WERI-Rb-1 (cell line): ENCODE results near the gene PKN1.
"Not testable (repeated sequence)": the region's sequence is repeated elsewhere in the genome, so short reads cannot be mapped to it uniquely, and the experiment has no call there.

Source experiments
- DNase-seq: peaks from one replicate; pipeline ENCODE4 v3.0.0-alpha.2; 2020
- H3K27ac ChIP-seq: fragments of 250-450 bp; sonication (Bioruptor Pico); 2 replicates; pipeline ENCODE4 v1.5.1; 2020; ENCODE audit warnings: mild to moderate bottlenecking, moderate library complexity
- H3K27me3 ChIP-seq: fragments of 250-450 bp; sonication (Bioruptor Pico); 2 replicates; pipeline ENCODE4 v1.5.1; 2021; ENCODE audit warnings: mild to moderate bottlenecking, low read depth, moderate library complexity; ENCODE audit not compliant: insufficient read depth, severe bottlenecking
- H3K36me3 ChIP-seq: fragments of 250-450 bp; sonication (Bioruptor Pico); 2 replicates; pipeline ENCODE4 v1.5.1; 2020; ENCODE audit warnings: mild to moderate bottlenecking, moderate library complexity
- H3K4me3 ChIP-seq: 2 replicates; pipeline ENCODE4 v1.5.1; 2011; ENCODE audit warnings: low read depth, mild to moderate bottlenecking, control low read depth, low read length
- H3K9me3 ChIP-seq: fragments of 250-450 bp; sonication (Bioruptor Pico); 2 replicates; pipeline ENCODE4 v1.5.1; 2021; ENCODE audit warnings: mild to moderate bottlenecking, moderate library complexity; ENCODE audit not compliant: severe bottlenecking
- TF ChIP-seq, protein P1 (sequence below): IDR thresholded peaks from 2 replicates; pipeline ENCODE4 v1.5.1; 2011; ENCODE audit warnings: low read depth, mild to moderate bottlenecking, control low read depth, inconsistent platforms, low read length

PKN1 gene

DNA sequence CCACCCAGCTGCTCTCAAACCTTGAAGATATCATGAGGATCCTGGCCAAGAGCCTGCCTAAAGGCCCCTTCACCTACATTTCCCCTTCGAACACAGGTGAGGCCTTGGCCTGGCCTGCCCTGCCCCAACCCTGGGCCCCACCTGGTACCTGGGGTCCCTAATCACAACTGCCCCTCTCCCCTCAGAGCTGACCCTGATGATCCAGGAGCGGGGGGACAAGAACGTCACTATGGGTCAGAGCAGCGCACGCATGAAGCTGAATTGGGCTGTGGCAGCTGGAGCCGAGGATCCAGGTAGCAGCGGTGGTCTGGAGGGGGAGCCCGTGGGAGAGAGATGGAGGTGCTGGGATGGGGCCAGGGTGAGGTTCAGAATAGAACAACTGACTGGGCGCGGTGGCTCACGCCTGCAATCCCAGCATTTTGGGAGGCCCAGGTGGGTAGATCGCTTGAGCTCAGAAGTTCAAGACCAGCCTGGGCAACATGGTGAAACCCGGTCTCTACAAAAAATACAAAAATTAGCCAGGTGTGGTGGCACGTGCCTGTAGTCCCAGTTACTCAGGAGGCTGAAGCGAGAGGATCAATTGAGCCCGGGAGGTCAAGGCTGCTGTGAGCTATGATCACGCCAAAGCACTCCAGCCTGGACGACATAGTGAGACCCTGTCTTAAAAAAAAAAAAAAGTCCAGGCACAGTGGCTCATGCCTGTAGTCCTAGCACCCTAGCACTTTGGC lies 31.5 kb upstream of the PKN1 start:
- H3K36me3 ChIP-seq = peaks cover 3% of the 10 kb centered on the region
- no peaks in the 10 kb centered on the region for H3K9me3 ChIP-seq
- no peak for DNase-seq
- H3K27ac ChIP-seq = no peak overlapping the region
- no peaks in the 10 kb centered on the region for H3K27me3 ChIP-seq
- H3K4me3 ChIP-seq = no peak overlapping the region
- TF ChIP-seq, protein P1, sequence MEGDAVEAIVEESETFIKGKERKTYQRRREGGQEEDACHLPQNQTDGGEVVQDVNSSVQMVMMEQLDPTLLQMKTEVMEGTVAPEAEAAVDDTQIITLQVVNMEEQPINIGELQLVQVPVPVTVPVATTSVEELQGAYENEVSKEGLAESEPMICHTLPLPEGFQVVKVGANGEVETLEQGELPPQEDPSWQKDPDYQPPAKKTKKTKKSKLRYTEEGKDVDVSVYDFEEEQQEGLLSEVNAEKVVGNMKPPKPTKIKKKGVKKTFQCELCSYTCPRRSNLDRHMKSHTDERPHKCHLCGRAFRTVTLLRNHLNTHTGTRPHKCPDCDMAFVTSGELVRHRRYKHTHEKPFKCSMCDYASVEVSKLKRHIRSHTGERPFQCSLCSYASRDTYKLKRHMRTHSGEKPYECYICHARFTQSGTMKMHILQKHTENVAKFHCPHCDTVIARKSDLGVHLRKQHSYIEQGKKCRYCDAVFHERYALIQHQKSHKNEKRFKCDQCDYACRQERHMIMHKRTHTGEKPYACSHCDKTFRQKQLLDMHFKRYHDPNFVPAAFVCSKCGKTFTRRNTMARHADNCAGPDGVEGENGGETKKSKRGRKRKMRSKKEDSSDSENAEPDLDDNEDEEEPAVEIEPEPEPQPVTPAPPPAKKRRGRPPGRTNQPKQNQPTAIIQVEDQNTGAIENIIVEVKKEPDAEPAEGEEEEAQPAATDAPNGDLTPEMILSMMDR = no peak

DNA sequence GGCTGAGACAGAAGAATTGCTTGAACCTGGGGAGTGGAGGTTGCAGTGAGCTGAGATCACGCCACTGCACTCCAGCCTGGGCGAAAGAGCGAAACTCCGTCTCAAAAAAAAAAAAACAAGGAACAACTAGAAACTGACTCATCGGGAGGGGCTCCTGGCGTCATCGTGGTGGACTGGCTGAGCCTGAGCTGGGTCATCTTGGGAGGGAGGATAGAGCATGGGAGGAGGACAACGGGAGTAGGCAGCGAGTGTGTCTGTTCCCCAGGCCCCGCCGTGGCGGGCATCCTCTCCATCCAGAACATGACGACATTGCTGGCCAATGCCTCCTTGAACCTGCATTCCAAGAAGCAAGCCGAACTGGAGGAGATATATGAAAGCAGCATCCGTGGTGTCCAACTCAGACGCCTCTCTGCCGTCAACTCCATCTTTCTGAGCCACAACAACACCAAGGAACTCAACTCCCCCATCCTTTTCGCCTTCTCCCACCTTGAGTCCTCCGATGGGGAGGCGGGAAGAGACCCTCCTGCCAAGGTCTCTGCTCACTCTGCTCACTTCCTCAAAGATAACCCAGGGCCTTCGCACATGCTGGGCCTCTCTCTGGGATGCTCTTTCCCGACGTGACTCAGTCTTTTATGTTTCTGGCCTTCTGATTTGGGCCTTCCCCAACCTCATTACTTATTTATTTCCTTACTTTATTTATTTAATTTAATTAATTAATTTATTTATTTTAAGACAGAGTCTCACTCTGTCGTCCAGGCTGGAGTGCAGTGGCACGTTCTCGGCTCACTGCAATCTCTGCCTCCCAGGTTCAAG lies 30.6 kb upstream of the PKN1 start:
- Histone ChIP-seq H3K9me3 (no peaks in the 10 kb centered on the region), H3K36me3 (peaks cover 12% of the 10 kb centered on the region), H3K27ac (no peak overlapping the region), H3K4me3 (no peak overlapping the region), H3K27me3 (no peaks in the 10 kb centered on the region)
- TF ChIP-seq, protein P1 = no peak
- DNase-seq = no peak

DNA sequence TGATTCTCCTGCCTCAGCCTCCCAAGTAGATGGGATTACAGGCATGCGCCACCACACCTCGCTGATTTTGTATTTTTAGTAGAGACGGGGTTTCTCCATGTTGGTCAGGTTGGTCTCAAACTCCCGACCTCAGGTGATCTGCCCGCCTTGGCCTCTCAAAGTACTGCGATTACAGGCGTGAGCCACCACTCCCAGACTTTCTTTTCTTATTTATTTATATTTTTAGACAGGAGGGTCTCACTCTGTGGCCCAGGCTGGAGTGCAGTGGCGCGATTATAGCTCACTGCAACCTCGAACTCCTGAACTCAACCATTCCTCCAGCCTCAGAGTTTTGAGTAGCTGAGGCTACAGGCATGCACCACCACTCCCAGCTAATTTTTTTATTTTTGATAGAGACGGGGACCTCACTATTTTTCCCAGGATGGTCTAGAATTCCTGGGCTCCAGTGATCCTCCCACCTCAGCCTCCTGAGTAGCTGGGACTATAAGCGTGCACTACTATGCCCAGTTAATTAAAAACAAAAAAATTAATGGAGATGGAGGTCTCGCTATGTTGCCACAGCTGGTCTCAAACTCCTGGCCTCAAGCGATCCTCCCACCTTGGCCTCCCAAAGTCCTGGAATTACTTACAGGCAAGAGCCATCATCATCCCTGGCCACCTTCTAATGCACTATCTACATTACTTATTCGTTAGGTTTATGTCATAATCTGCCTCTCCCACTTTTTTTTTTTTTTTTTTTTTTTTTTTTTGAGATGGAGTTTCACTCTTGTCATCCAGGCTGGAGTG lies 29.8 kb upstream of the PKN1 start:
- H3K27me3 ChIP-seq, H3K27ac ChIP-seq, H3K9me3 ChIP-seq, DNase-seq, H3K4me3 ChIP-seq: not testable (repeated sequence)
- H3K36me3 ChIP-seq = peaks cover 19% of the 10 kb centered on the region

DNA sequence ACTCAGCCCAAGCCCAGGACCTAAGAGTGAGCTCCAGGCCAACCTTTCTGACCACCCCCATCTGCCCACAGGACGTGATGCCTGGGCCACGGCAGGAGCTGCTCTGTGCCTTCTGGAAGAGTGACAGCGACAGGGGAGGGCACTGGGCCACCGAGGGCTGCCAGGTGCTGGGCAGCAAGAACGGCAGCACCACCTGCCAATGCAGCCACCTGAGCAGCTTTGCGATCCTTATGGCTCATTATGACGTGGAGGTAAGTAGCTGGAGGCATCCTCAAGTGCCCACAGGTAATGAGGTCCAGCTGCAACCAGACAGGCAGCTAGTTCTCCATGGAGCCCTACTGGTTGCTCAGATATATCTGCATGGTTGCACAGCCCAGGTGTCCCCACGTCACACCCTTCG lies 28.8 kb upstream of the PKN1 start:
- Histone ChIP-seq H3K4me3 (no peak overlapping the region), H3K27ac (no peak overlapping the region), H3K36me3 (peaks cover 29% of the 10 kb centered on the region), H3K27me3 (no peaks in the 10 kb centered on the region), H3K9me3 (no peaks in the 10 kb centered on the region)
- TF ChIP-seq, protein P1 = no peak
- DNase-seq = no peak

DNA sequence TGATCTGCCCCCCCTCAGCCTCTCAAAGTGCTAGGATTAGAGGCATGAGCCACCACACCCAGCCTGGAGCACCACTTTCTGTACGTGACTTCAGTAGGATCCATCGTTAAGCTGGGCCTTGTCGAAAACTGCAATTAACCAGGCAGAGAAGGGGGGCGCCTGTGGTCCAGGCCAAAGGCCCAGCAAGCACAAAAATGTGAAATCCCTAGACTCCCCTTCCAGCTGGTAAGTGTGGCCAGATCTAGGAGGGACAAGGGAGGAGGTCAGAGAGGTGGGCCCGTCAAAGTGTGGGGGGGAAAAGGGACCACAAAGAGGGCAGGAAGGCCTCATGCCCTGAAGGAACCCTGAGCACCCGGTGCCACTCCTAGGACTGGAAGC lies 27.7 kb upstream of the PKN1 start:
- no peak for DNase-seq
- TF ChIP-seq, protein P1 = no peak
- no peak overlapping the region for H3K27ac ChIP-seq
- H3K36me3 ChIP-seq = peaks cover 40% of the 10 kb centered on the region
- H3K4me3 ChIP-seq = no peak overlapping the region
- no peaks in the 10 kb centered on the region for H3K9me3 ChIP-seq
- no peaks in the 10 kb centered on the region for H3K27me3 ChIP-seq
